GM12892 (cell line): ENCODE results near the gene SCML1.

Experiments used
- POLR2A ChIP-seq: IDR thresholded peaks from 2 replicates; pipeline ENCODE4 v1.6.1; 2011; ENCODE audit warnings: low read depth, low read length, control low read depth
- POLR2AphosphoS5 ChIP-seq: IDR thresholded peaks from 2 replicates; pipeline ENCODE4 v1.6.1; 2011; ENCODE audit warnings: low read depth, low read length, control low read depth
- TAF1 ChIP-seq: IDR thresholded peaks from 2 replicates; pipeline ENCODE4 v1.6.1; 2011; ENCODE audit warnings: low read depth, mild to moderate bottlenecking, control low read depth, low read length, borderline replicate concordance

DNA sequence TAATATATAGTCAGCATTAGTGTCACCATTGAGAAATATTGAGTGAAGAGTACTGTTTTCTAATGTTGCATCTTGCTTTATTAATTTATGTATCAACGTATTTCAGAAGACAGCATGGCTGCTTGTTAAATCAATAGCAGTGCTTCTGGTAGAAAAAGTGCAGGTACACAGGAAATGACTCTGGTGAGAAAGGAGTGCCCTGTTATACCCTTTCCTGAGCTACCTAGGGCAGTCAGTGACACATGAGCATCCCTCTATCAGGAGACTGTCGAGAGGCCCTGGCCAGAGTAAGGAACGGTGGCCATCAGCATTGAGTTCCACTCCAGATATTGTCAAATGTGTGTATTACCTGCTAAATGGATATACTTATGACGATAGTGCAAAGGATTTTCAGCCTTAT is 42.1 kb downstream of the SCML1 start:
- no peak for TF ChIP-seq POLR2A
- TF ChIP-seq POLR2AphosphoS5 = no peak
- TF ChIP-seq TAF1 = no peak
